D341Med (cell line): Measurements from ENCODE around the gene INPP5B.
"Not testable (repeated sequence)": the region's sequence is repeated elsewhere in the genome, so short reads cannot be mapped to it uniquely, and the experiment has no call there.

Experiments used
- DNase-seq: peaks from one replicate; pipeline ENCODE4 v3.0.0; 2012; ENCODE audit warnings: low spot score

INPP5B gene

DNA sequence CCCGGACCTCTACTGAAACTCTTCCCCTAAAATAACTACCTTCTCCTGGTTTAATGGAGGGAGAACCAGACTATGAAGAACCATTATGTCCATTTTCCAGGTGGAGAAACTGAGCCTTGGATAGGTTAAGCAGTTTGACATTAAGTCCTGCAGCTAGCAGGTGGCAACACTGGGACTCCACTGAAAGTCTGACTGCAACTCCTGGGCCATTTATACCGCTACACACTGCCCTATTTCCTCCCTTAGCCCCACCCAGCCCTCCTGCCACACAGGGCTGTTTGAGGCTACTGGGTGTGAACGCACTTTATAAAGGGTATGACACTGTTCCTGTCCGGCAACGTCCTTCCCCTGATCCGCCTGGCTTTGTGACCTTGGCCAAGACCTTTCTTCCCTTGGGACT, 511 bp upstream of the INPP5B start:
- no peak for DNase-seq

DNA sequence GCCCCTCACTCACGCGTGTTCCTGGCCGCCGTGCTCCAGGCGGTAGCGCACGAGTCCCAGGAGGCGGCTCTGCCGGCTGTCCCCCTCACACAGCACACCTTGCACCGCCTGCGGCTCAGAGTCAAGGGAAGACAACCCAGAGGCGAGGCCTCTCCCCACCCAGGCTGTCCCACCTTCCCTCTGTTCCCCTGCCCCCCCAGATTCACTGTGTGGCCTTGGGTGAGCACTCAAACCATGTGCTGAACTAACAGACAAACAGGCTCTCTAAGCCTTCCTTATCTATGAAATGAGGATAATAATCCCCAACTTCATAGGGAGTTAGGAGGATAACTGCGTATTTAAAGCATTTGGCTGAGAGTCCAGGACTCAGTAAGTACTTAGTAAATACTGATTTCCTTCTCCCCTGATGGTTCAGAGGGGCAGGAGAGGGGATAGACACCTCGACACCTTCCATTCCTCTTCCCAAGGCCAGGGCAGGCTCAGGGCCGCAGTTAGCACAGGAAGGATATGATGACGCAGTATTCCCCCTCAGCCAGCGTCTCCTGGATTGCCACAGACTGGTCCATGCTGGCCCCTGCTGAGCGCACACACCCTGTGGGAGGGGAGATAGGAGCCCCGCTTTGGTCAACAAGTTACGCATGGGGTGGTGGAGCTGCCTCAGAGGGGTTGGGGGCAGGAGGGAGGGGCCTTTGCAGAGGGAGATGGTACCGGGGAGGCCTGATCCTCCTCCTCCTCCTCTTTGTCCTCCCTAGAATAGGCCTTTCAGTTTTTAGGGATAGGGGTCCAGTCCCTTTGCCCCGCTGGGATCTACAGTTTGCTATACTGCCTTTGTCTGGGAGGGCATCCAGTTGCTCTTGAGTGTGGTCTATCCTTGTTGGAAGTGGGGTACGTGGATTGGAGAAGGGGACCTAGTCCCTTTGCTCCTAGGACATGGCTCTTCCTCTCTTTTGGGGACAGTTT, 830 bp downstream of the INPP5B start:
- DNase-seq, result peak; percentile 61

DNA sequence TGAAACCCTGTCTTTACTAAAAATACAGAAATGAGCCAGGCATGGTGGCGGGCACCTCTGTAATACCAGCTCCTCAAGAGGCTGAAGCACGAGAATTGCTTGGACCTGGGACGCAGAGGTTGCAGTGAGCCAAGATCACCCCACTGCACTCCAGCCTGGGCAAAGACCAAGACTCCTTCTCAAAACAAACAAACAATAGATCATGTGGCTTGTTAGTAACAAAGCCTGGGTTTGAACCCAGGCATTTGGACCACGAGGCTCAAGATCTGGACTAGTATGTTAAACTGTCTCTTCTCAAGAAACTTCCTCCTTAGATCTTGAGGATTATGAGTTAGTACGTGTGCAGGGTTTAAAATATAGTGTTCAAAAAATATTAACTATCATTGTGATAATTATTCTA, 1.6 kb downstream of the INPP5B start:
- no peak for DNase-seq

DNA sequence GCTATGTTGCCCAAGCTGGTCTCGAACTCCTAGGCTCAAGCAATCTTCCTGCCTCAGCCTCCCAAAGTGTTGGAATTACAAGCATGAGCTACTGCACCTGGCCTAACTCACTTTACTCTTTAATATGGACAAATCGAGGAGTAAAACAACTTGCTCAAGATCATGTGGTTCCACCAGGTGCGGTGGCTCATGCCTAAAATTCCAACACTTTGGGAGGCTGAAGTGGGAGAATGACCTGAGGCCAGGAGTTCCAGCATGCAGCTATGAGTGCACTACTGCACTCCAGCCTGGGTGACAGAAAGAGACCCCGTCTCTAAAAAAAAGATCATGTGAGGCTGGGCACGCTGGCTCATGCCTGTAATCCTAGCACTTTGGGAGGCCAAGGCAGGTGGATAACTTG, 2.0 kb downstream of the INPP5B start:
- no peak for DNase-seq

DNA sequence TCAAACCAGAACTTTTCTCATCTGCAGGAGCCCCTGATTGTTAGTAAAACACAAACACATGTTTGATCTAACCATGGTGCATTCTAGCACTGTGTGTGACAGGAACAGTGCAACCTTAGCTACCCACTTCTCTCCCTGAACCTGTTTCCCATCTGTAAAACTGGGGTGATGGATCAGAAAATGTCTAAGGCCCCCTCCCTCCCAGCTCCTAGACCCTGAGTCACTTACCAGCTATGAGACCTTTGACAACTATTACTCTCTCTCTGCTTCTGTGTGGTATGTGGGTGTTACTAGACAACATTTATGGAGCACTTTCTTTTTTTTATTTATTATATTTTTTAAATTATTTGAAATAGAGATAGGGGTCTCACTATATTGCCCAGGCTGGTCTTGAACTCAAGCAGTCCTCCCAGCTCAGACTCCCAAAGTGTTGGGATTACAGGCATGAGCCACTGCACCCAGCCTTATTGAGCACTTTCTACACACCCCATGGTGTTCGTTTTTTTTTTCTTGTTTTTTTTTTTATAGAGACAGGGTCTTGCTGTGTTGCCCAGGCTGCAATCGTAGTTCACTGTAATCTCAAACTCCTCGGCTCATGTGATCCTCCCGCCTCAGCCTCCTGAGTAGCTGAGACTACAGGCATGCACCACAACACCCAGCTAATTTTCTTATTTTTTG, 2.6 kb downstream of the INPP5B start:
- no peak for DNase-seq

DNA sequence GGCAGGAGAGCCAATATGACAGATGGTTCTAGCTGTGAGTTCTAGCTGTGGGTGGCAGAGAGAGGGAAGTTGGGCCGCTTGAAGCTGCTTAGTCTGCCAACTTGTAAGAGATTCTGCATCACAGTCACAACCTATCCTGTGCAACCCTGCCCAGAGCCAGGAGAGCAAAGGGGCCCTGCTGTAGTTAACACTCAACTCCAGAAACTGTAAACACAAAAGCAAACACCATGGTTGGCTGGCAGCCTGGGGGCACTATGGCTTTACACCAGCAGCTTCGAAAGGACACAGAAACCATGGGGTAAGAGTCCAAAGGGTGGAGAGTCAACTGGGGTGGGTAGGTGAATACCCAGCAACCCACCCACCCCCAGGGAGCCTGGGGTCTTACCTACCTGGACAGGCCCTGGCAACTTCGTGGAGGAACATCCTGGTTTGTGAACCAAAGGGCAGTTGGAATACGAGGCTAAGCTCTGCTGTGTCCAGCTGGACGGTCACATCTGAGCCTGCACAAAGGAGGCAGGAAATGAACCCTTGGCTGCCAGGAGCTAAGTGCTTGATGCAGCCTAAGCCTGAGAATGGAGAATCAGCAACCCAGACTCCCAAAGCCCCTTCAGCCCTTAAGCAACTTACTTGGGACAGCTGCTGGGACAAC, 6.4 kb downstream of the INPP5B start:
- no peak for DNase-seq

DNA sequence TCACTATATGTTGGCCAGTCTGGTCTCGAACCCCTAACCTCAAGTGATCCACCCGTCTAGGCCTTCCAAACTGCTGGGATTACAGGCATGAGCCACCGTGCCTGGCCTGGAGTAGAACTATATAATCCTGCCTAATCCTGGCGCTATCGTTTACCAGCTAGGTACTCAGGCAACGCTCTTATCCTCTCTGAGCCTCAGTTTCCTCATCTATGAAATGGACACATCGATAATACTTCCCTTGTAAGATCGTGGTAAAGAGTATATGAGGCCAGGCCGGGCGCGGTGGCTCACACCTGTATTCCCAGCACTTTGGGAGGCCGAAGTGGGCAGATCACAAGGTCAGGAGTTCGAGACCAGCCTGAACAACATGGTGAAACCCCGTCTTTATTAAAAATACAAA, 10.1 kb downstream of the INPP5B start:
- DNase-seq, result not testable (repeated sequence)

DNA sequence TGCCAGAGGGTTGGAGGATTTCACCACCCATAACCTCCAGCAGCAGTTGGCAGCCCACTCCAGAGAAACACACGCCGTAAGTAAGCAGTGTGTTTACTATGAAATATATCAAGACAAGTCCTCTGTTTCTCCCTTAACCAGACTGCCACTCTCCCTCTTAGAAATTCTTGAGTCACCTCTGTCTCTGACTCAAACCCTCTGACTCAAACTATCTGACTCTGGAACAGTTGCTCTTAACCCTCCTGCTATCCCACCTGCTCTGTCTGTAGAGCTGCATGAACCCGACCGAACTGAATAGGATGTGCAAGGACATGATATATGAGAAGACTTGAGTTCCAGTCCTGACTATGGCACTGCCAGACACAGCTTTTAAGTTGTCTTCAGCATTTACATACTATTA, 14.1 kb downstream of the INPP5B start:
- no peak for DNase-seq

DNA sequence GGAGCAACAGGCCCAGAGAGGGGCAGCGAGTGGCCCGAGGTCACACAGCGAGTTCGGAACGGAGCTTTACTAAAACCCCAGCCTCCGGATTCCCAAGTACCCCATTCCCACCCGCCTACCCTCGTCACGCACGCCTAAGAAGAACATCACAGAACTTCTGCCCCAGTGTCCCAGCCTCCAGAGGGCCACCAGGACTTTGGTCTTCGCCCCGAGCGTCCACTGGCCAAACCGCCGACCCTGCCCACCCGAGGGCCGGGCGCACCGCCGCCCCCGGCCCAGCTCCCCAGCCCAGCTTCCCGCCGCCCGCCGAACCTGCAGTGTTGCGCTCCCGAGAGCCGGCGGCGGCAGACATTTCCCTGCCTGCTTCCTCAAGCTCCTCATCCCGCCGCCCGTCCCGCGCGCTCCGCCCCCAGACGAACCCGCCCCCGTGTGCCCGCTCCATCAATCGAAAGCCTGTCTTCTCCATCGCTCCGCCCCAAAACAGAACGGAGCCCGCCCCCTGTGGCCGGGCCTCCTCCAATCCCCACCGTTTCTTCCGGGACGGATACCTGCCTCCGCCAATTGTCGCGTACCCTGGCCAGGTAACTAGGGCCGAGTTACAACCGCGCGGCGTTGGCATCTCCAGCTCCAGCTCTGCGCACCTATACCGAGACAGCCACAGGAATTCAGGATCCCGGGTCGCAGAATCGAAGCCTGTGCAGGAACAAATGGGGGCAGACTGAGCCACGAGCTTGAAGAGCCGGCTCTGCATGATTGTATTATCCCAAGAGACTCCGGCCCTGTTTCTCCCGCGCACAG, 15.3 kb downstream of the INPP5B start:
- DNase-seq, result peak; percentile 97

DNA sequence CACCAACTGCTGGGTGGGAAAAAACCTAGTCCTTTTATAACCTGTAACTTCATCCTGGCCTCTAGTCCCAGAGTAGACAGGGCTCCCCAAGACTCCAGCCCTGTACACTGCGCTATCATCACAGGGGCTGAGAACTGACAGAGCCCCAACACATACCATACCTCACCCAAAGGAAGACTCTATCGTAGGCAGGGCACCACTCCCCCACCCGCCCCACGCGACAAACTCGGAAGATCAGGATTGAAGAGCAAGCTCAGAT, 15.8 kb downstream of the INPP5B start:
- no peak for DNase-seq

DNA sequence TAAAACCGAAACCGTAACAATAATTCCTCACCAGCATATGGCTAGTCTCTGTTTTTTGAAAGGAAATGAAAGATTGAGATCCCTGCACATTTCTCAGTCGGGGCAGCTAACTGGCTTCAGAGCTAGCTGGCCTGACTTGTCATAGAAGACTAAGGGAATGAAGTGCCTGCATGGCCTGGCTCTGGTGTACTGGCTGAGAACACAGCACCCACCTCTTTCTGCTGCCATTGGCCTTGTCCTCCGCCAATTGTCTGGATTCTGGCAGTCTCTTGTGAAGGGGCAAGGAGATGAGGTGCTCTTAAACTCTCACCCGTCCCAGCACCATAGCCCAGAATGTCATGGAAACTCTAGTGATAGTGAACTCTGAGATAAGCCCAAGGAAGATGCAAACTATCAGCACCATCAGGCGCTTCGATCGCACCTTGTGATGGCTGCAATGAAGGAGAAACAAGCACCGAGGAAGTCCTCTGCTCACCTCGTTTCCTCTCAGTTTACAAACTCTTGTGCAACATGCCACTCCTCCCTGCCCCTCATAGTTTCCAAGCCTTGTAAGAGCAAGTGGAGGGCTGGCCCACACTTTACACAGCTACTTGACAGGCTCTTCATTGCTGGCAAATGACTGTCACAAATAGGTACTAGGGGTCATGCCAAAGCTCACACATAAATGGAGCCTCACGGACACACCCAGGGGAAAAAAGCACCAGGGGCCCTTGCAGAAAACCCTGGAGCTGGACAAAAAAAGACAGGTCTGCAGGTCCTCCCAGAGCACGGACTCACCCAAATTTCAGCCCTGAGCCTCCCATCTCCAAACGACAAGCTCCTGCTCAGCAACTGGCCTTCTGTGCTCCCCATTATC, 16.4 kb downstream of the INPP5B start:
- no peak for DNase-seq

DNA sequence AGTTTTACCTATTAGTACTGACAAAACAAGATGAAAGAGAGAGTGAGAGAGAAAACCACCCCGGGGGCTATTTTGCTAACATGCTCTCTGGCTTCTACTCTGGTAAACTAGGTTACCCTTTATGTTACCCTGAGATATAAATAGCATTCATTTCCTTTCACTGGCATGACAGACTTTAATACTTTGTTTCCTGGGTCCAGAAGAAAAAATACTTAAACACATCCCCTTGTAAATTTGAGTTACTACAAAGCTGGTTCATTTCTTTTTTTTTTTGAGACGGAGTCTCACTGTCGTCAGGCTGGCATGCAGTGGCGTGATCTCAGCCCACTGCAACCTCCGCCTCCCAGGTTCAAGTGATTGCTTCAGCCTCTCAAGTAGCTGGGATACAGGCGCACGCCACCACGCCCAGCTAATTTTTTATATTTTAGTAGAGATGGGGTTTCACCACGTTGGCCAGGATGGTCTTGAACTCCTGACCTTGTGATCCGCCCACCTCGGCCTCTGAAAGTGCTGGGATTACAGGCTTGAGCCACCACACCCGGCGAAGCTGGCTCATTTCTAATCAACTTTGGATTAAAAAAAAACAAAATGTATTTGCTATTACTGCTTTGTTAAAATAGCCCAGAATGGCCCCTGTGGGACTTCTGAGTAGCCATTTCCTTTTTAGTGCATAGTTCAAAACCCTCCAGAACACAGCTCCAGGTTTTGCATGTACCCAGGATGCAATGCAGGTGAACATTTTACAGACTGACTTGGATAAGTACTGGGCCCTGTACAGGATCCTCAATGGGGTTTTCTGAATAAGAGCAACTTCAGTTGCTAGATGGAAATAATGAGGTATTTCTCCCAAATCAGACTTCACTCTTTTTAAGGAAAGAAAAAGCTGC, 20.6 kb downstream of the INPP5B start:
- no peak for DNase-seq

DNA sequence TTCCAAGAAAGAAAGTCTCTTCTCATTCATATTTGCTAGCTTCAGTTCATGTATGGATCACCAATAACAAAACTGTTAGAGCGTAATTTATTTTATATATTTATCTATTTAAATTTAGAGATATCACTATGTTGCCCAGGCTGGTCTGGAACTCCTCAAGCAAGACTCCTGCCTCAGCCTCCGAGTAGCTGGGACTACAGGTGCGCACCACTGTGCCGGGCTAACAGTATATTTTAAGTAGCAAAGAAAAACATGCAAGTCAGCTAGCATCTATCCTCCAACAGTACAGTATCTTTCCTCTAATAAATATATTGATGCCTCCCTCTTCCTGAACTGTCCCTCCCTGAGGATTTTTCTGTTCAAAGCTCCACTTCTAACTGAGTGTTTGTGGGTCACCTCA, 21.5 kb downstream of the INPP5B start:
- DNase-seq, result no peak

DNA sequence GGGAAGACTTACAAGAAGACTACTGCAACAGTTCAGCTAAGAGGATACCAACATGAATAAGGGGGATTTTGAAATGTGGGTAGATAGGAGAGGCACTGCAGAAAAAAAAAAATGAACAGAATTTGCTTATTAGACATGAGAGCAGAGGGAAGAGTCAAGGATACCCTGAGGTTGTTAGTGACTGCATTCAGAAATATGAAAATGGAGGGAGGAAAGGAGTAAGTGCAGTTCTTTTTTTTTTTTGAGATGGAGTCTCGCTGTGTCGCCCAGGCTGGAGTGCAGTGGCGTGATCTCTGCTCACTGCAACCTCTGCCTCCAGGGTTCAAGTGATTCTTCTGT, 23.3 kb downstream of the INPP5B start:
- no peak for DNase-seq

DNA sequence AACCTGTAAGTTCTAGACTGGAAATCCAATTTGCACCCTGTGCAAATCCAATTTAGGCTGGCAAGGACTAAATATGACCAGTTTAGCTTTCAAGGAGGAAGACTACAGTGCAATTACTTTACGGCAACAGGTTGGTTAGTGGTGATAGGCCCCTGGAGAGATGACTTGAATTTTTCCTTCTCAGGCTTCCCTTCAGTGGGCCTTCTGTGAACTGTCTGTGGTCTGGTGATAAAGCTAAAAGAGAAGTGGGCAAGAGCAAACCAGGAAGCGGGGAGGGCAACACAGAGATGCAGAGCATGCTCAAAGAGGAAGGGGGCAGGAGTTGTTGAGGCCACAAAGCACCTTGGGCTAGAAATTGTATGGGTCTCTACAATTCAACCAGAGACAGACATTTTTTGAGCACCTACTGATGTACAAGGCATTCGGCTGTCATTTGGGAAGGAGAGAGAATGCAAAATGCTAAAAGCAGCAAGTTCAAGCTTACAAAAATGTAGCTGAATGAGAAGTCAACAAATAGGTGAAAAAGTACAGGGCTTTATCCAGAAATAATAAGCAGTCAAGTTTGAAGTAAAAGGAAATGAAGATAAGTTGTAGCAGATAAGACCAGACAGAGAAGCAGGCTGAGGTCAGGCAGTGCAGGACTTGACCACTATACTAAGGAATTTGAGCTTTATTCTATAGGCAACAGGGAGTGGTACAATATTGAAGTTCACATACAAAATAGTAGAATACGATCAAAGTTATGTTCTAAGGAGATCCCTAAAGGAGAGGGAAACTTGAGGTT, 23.9 kb downstream of the INPP5B start:
- DNase-seq, result no peak

DNA sequence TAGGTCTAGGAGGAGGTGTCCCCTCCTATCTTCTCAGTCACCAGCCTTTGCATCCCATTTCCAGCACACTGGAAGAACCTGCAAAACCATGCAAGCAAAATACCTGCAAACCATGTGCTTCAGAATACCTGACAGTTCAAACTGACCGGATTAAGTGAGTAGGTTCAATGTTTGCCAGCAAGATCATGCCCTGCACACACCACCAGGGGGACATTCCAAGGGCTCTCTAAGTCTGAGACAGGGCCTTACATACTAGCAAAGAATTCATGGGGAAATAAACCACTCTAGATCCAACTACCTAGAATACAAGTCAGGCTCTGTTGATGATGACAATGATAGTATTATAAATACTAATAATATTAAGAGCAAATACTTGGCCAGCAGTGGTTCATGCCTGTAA, 27.6 kb downstream of the INPP5B start:
- peak; percentile 45 for DNase-seq

DNA sequence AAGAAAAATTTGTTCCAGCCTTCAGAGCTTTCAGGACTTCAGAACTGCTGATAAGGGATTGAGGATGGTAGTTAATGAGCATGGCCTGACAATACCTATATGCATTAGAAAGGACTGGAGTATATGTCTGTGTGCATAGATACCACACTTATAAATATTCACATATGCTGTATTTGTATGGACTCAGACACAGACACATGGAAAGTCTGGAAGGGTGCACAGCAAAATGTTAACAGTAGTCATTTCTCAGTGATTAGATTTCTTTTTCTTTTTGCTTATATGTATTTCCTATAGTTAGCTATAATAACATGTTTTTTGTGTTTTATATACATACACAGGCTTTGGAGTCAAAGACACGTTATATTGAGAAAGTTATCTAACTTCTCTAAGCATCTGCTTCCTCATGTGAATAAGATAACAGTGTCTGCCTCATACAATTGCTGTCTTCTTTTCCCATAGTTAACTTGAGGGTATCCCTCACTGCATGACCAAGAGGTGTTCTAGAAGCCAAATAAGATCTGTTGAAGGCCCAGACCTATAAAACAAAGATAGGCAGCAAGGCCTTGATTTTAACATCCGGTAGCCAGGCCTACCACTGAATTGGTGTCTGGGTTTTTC, 31.3 kb downstream of the INPP5B start:
- DNase-seq, result no peak

DNA sequence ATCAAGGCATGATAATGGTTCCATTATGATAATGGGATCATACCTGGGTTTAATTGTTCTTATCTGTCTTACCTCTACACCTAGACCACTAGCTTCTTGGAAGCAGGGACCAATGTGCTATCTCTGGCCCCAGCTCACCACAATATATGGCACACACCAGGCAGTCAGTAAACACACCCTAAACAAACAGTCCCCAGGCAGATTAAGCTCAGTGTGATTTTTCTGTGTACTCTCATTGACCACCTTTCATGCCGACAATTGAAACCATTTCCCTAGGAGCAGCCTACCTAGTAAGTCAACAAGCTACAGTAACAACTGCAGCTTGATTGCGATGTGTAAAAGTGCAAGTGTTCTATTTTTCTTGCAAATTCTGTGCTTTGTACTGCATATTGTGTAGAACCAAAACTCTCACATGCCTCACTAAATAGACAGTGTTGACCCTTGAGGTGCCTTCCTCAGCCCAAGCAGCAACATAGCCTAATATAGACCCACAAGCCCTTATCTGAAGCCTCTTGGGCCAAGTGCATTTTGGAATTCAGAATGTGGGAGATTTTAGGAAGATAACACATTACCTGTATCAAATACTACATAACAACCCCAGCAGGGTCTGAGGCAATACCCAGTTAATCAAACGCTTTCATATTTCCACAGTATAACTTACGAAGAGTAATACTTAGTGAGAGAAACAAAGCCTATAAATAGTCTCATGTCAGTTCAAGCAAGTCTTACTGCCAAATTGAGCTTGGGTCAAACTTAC, 32.0 kb downstream of the INPP5B start:
- DNase-seq, result no peak

DNA sequence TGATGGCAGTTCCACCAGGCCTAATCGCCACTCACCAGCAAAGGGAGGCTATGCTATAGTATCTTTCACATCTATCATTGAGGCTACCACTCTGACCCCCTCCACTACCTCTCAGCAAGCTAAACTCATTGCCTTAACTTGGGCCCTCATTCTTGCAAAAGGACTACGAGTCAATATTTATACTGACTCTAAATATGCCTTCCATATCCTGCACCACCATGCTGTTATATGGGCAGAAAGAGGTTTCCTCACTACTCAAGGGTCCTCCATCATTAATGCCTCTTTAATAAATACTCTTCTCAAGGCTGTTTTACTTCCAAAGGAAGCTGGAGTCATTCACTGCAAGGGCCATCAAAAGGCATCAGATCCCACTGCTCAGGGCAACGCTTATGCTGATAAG, 35.4 kb downstream of the INPP5B start:
- DNase-seq, result not testable (repeated sequence)
